ENCODE results near the gene GP1BA. TPM values are rescaled to one million over a fixed set of nuclear protein-coding genes. Genes with fewer than 3 reads are reported as not detected.

Gene GP1BA
- total and polyA plus RNA-seq, 2 experiments from 2014 or later = 0.24 TPM; not detected in 1

DNA sequence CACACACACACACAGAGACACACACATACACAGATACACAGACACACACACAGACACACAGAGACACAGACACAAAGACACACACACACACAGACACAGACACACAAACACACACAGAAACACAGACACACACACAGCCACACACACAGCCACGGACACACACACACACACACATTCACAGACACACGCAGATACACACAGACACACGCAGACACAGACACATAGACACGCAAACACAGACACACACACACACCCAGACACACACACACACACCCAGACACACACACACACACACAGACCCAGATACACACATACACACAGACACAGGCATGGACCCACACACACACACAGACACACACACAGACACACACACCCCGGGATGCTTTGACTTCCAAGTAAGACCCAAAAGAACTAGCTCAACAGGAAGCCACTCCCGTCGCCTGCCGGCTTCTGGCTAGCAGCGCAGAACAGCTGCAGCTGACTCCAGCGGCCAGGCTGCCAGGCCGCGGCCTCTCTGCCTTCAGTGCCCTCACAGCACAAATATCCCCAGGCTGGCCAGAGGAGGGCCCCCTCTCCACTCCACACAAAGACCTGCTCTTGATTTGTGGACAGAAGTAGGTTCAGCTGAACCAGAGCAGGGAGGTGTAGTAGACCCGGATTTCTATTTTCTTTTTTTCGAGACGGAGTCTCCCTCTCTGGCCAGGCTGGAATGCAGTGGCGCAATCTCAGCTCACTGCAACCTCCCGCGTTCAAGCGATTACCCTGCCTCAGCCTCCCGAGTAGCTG is 23.2 kb upstream of the GP1BA start:
- Mint-ChIP-seq H3K27ac (no peak overlapping the region), H3K27me3 (ENCODE audit: insufficient read depth, low read depth, poor library complexity) (peaks cover 8% of the 10 kb centered on the region), H3K36me3 (ENCODE audit: low read depth) (no peaks in the 10 kb centered on the region), H3K4me1 (no peaks in the 10 kb centered on the region; the same call in 2 of the 3 replicates), H3K4me3 (no peak overlapping the region), H3K9me3 (no peaks in the 10 kb centered on the region)
- Histone ChIP-seq H3K79me2 (replicated peaks; ENCODE audit: insufficient read depth) (no peaks in the 10 kb centered on the region), H3K4me1 (ENCODE audit: insufficient read depth) (peaks cover 6% of the 10 kb centered on the region), H3K36me3 (ENCODE audit: insufficient read depth) (no peaks in the 10 kb centered on the region), H3K27ac (ENCODE audit: low read depth) (peak overlapping the region; percentile 35; the same call in 1 of the 2 replicates), H3K27me3 (ENCODE audit: insufficient read depth) (no peaks in the 10 kb centered on the region), H3F3A (replicated peaks; ENCODE audit: low read depth) (peaks cover 14% of the 10 kb centered on the region), H3K4me3 (no peak overlapping the region), H4K20me1 (replicated peaks; ENCODE audit: insufficient read depth) (no peaks in the 10 kb centered on the region), H3K4me2 (peak overlapping the region; percentile 61; the same call in 1 of the 2 replicates), H3K9me2 (ENCODE audit: insufficient read depth) (no peaks in the 10 kb centered on the region), H2AFZ (peak overlapping the region; percentile 70)
- TF ChIP-seq, protein P1, sequence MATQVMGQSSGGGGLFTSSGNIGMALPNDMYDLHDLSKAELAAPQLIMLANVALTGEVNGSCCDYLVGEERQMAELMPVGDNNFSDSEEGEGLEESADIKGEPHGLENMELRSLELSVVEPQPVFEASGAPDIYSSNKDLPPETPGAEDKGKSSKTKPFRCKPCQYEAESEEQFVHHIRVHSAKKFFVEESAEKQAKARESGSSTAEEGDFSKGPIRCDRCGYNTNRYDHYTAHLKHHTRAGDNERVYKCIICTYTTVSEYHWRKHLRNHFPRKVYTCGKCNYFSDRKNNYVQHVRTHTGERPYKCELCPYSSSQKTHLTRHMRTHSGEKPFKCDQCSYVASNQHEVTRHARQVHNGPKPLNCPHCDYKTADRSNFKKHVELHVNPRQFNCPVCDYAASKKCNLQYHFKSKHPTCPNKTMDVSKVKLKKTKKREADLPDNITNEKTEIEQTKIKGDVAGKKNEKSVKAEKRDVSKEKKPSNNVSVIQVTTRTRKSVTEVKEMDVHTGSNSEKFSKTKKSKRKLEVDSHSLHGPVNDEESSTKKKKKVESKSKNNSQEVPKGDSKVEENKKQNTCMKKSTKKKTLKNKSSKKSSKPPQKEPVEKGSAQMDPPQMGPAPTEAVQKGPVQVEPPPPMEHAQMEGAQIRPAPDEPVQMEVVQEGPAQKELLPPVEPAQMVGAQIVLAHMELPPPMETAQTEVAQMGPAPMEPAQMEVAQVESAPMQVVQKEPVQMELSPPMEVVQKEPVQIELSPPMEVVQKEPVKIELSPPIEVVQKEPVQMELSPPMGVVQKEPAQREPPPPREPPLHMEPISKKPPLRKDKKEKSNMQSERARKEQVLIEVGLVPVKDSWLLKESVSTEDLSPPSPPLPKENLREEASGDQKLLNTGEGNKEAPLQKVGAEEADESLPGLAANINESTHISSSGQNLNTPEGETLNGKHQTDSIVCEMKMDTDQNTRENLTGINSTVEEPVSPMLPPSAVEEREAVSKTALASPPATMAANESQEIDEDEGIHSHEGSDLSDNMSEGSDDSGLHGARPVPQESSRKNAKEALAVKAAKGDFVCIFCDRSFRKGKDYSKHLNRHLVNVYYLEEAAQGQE (IDR thresholded peaks at IDR 0.05; ENCODE audit: unreplicated experiment) = no peak
- no peak for TF ChIP-seq ZNF114 (CRISPR knock-in tag; IDR thresholded peaks at IDR 0.05)
- TF ChIP-seq, protein P2, sequence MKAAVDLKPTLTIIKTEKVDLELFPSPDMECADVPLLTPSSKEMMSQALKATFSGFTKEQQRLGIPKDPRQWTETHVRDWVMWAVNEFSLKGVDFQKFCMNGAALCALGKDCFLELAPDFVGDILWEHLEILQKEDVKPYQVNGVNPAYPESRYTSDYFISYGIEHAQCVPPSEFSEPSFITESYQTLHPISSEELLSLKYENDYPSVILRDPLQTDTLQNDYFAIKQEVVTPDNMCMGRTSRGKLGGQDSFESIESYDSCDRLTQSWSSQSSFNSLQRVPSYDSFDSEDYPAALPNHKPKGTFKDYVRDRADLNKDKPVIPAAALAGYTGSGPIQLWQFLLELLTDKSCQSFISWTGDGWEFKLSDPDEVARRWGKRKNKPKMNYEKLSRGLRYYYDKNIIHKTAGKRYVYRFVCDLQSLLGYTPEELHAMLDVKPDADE (IDR thresholded peaks at IDR 0.05) = no peak
- TF ChIP-seq CTCF (conservative IDR thresholded peaks at IDR 0.05; ENCODE audit: low read depth in 2 of 2) = peak; percentile 82 to 95
- TF ChIP-seq EZH2phosphoT487 (IDR thresholded peaks at IDR 0.05; ENCODE audit: unreplicated experiment) = no peak
- no peak for TF ChIP-seq STAT1 (IDR thresholded peaks at IDR 0.05; ENCODE audit: unreplicated experiment)
- DNase-seq (ENCODE audit: low spot score) (peak; percentile 96), ATAC-seq (peak; percentile 97)

DNA sequence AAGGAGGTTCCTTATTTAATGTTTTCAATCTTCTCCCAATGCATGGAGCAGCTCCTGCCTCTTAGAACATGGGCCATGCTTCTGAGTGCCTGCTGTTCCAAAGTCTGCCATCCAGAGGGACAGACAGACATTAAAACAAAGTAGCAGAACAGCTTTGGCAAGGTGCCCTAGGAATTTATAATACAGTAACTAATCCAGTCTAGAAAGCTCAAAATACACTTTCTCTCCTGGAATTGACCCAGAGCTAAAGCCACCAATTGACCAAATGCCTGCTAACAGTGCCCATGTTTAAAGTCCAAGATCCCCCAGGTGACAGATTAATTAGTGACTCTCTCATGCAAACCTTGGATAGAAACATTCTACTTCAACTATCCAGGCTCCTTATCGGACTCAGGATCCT is 18.1 kb upstream of the GP1BA start:
- no peak overlapping the region for H3K4me3 Mint-ChIP-seq
- no peaks in the 10 kb centered on the region for H3K9me2 ChIP-seq (ENCODE audit: insufficient read depth)
- no peak for ATAC-seq
- TF ChIP-seq, protein P1 (IDR thresholded peaks at IDR 0.05; ENCODE audit: unreplicated experiment) = no peak
- TF ChIP-seq, protein P2 (IDR thresholded peaks at IDR 0.05) = no peak
- no peak for TF ChIP-seq EZH2phosphoT487 (IDR thresholded peaks at IDR 0.05; ENCODE audit: unreplicated experiment)

More for the DNA sequence above, 18.1 kb upstream of the GP1BA start:
- Mint-ChIP-seq H3K27ac (no peak overlapping the region), H3K27me3 (ENCODE audit: insufficient read depth, low read depth, poor library complexity) (peaks cover 8% of the 10 kb centered on the region), H3K9me3 (no peaks in the 10 kb centered on the region), H3K36me3 (ENCODE audit: low read depth) (no peaks in the 10 kb centered on the region), H3K4me1 (no peaks in the 10 kb centered on the region; the same call in 2 of the 3 replicates)
- H4K20me1 ChIP-seq (replicated peaks; ENCODE audit: insufficient read depth) = no peaks in the 10 kb centered on the region
- H3K27me3 ChIP-seq (ENCODE audit: insufficient read depth) = no peaks in the 10 kb centered on the region
- no peak overlapping the region for H3K4me3 ChIP-seq
- H3K36me3 ChIP-seq (ENCODE audit: insufficient read depth) = no peaks in the 10 kb centered on the region
- peaks cover 7% of the 10 kb centered on the region for H3K4me1 ChIP-seq (ENCODE audit: insufficient read depth)
- H2AFZ ChIP-seq = no peak overlapping the region
- no peaks in the 10 kb centered on the region for H3F3A ChIP-seq (replicated peaks; ENCODE audit: low read depth)
- no peaks in the 10 kb centered on the region for H3K79me2 ChIP-seq (replicated peaks; ENCODE audit: insufficient read depth)
- no peak overlapping the region for H3K4me2 ChIP-seq
- no peak for DNase-seq (ENCODE audit: low spot score)
- H3K27ac ChIP-seq (ENCODE audit: low read depth) = no peak overlapping the region
